T-helper 2 cell treated with Interferon-gamma antibody and Interleukin-4, amounts not matched to agents 5 μg/mL and 100 μg/mL, for 36 hours (primary cell): ENCODE results near the gene FAM180A.

Experiments
- DNase-seq: peaks from one replicate; pipeline ENCODE4 v3.0.0; 2021; ENCODE audit warnings: low spot score
- H3K27ac Mint-ChIP-seq: one replicate; pipeline ENCODE4 v1.8.0; 2021; ENCODE audit warnings: mild to moderate bottlenecking, mixed read lengths
- H3K27me3 Mint-ChIP-seq: one replicate; pipeline ENCODE4 v1.8.0; 2021; ENCODE audit warnings: low read depth, mixed read lengths
- H3K36me3 Mint-ChIP-seq: one replicate; pipeline ENCODE4 v1.8.0; 2021; ENCODE audit warnings: low read depth, mixed read lengths
- H3K4me1 Mint-ChIP-seq: one replicate; pipeline ENCODE4 v1.8.0; 2021; ENCODE audit warnings: low read depth, mixed read lengths
- H3K4me3 Mint-ChIP-seq: one replicate; pipeline ENCODE4 v1.8.0; 2022; ENCODE audit warnings: mild to moderate bottlenecking, moderate library complexity, mixed read lengths
- H3K9me3 Mint-ChIP-seq: one replicate; pipeline ENCODE4 v1.8.0; 2021; ENCODE audit warnings: mixed read lengths

Gene FAM180A

GRCh38 chr7:135763261-135763660 is 14.6 kb upstream of the FAM180A start:
- Mint-ChIP-seq H3K36me3 (no peaks in the 10 kb centered on the region), H3K4me3 (no peak overlapping the region), H3K27me3 (peaks cover 13% of the 10 kb centered on the region), H3K9me3 (no peaks in the 10 kb centered on the region), H3K4me1 (no peaks in the 10 kb centered on the region), H3K27ac (no peak overlapping the region)
- DNase-seq, result no peak

- DNase-seq, result no peak
- Mint-ChIP-seq H3K4me1 (no peaks in the 10 kb centered on the region), H3K36me3 (no peaks in the 10 kb centered on the region), H3K9me3 (no peaks in the 10 kb centered on the region), H3K4me3 (no peak overlapping the region), H3K27ac (no peak overlapping the region), H3K27me3 (peaks cover 9% of the 10 kb centered on the region)
These were observed 13.3 kb upstream of the FAM180A start for GRCh38 chr7:135761751-135762488.

GRCh38 chr7:135759532-135759931 is 10.9 kb upstream of the FAM180A start:
- Mint-ChIP-seq H3K4me3 (no peak overlapping the region), H3K36me3 (no peaks in the 10 kb centered on the region), H3K27ac (no peak overlapping the region), H3K27me3 (peaks cover 5% of the 10 kb centered on the region), H3K4me1 (no peaks in the 10 kb centered on the region), H3K9me3 (no peaks in the 10 kb centered on the region)
- no peak for DNase-seq

- peaks cover 5% of the 10 kb centered on the region for H3K27me3 Mint-ChIP-seq
- no peaks in the 10 kb centered on the region for H3K36me3 Mint-ChIP-seq
- H3K9me3 Mint-ChIP-seq, result no peaks in the 10 kb centered on the region
- H3K4me1 Mint-ChIP-seq, result no peaks in the 10 kb centered on the region
- no peak for DNase-seq
- no peak overlapping the region for H3K27ac Mint-ChIP-seq
- H3K4me3 Mint-ChIP-seq, result no peak overlapping the region
These were observed 9.9 kb upstream of the FAM180A start for GRCh38 chr7:135758531-135758932.

- no peak for DNase-seq
- no peaks in the 10 kb centered on the region for H3K4me1 Mint-ChIP-seq
- H3K36me3 Mint-ChIP-seq, result no peaks in the 10 kb centered on the region
- H3K27me3 Mint-ChIP-seq, result peaks cover 5% of the 10 kb centered on the region
- no peak overlapping the region for H3K27ac Mint-ChIP-seq
- no peak overlapping the region for H3K4me3 Mint-ChIP-seq
- H3K9me3 Mint-ChIP-seq, result no peaks in the 10 kb centered on the region
These were observed 9.3 kb upstream of the FAM180A start for GRCh38 chr7:135757719-135758411.

- H3K27ac Mint-ChIP-seq, result no peak overlapping the region
- H3K27me3 Mint-ChIP-seq, result peaks cover 5% of the 10 kb centered on the region
- no peaks in the 10 kb centered on the region for H3K4me1 Mint-ChIP-seq
- DNase-seq, result no peak
- no peaks in the 10 kb centered on the region for H3K9me3 Mint-ChIP-seq
- H3K4me3 Mint-ChIP-seq, result no peak overlapping the region
- no peaks in the 10 kb centered on the region for H3K36me3 Mint-ChIP-seq
These were observed 7.6 kb upstream of the FAM180A start for GRCh38 chr7:135756191-135756590.

- no peak overlapping the region for H3K4me3 Mint-ChIP-seq
- H3K36me3 Mint-ChIP-seq, result no peaks in the 10 kb centered on the region
- DNase-seq, result no peak
- no peaks in the 10 kb centered on the region for H3K4me1 Mint-ChIP-seq
- peaks cover 5% of the 10 kb centered on the region for H3K27me3 Mint-ChIP-seq
- no peaks in the 10 kb centered on the region for H3K9me3 Mint-ChIP-seq
- H3K27ac Mint-ChIP-seq, result no peak overlapping the region
These were observed 6.7 kb upstream of the FAM180A start for GRCh38 chr7:135755351-135755753.

- H3K4me1 Mint-ChIP-seq, result no peaks in the 10 kb centered on the region
- H3K36me3 Mint-ChIP-seq, result no peaks in the 10 kb centered on the region
- no peak overlapping the region for H3K4me3 Mint-ChIP-seq
- H3K9me3 Mint-ChIP-seq, result no peaks in the 10 kb centered on the region
- DNase-seq, result no peak
- no peak overlapping the region for H3K27ac Mint-ChIP-seq
- no peaks in the 10 kb centered on the region for H3K27me3 Mint-ChIP-seq
These were observed 5.2 kb upstream of the FAM180A start for GRCh38 chr7:135753616-135754413.

GRCh38 chr7:135747366-135747765 is 1.2 kb downstream of the FAM180A start:
- no peak for DNase-seq
- no peaks in the 10 kb centered on the region for H3K36me3 Mint-ChIP-seq
- no peaks in the 10 kb centered on the region for H3K4me1 Mint-ChIP-seq
- no peak overlapping the region for H3K27ac Mint-ChIP-seq
- H3K9me3 Mint-ChIP-seq, result no peaks in the 10 kb centered on the region
- no peak overlapping the region for H3K4me3 Mint-ChIP-seq
- no peaks in the 10 kb centered on the region for H3K27me3 Mint-ChIP-seq

GRCh38 chr7:135745703-135746312 is 2.8 kb downstream of the FAM180A start:
- Mint-ChIP-seq H3K36me3 (no peaks in the 10 kb centered on the region), H3K9me3 (no peaks in the 10 kb centered on the region), H3K4me1 (no peaks in the 10 kb centered on the region), H3K27ac (no peak overlapping the region), H3K27me3 (no peaks in the 10 kb centered on the region), H3K4me3 (no peak overlapping the region)
- no peak for DNase-seq

- DNase-seq, result no peak
- H3K27ac Mint-ChIP-seq, result no peak overlapping the region
- no peaks in the 10 kb centered on the region for H3K9me3 Mint-ChIP-seq
- no peaks in the 10 kb centered on the region for H3K4me1 Mint-ChIP-seq
- H3K27me3 Mint-ChIP-seq, result no peaks in the 10 kb centered on the region
- H3K36me3 Mint-ChIP-seq, result no peaks in the 10 kb centered on the region
- no peak overlapping the region for H3K4me3 Mint-ChIP-seq
These were observed 3.5 kb downstream of the FAM180A start for GRCh38 chr7:135744938-135745702.

- H3K36me3 Mint-ChIP-seq, result no peaks in the 10 kb centered on the region
- no peaks in the 10 kb centered on the region for H3K27me3 Mint-ChIP-seq
- no peak for DNase-seq
- H3K27ac Mint-ChIP-seq, result no peak overlapping the region
- H3K4me3 Mint-ChIP-seq, result no peak overlapping the region
- no peaks in the 10 kb centered on the region for H3K9me3 Mint-ChIP-seq
- H3K4me1 Mint-ChIP-seq, result no peaks in the 10 kb centered on the region
These were observed 4.5 kb downstream of the FAM180A start for GRCh38 chr7:135743907-135744731.

GRCh38 chr7:135742371-135742770 is 6.2 kb downstream of the FAM180A start:
- Mint-ChIP-seq H3K4me3 (no peak overlapping the region), H3K27me3 (no peaks in the 10 kb centered on the region), H3K9me3 (no peaks in the 10 kb centered on the region), H3K27ac (no peak overlapping the region), H3K4me1 (no peaks in the 10 kb centered on the region), H3K36me3 (no peaks in the 10 kb centered on the region)
- DNase-seq, result no peak
